WTC11 (cell line): ENCODE data around the gene CD34. TPM values are rescaled to one million over a fixed set of nuclear protein-coding genes. Genes with fewer than 3 reads are reported as not detected.

Experiments
- ATAC-seq: fragments of 200-7000 bp; cut with Tn5 transposase; 2 replicates; pipeline ENCODE4 v1.10.0; 2021; ENCODE audit warnings: mild to moderate bottlenecking, moderate library complexity
- CTCF ChIA-PET: fragments of 300-600 bp; sonication (Branson Sonifier 250); formaldehyde crosslinking; loops from one replicate; lab custom pipeline; 2021; ENCODE audit warnings: antibody characterized with exemption; lab: Charles Lee
- POLR2A ChIA-PET: fragments of 350-600 bp; sonication (Branson Sonifier 250); formaldehyde crosslinking; loops from one replicate; lab custom pipeline; 2021; ENCODE audit warnings: antibody characterized with exemption; lab: Charles Lee
- DNase-seq: peaks from one replicate; pipeline ENCODE4 v3.0.0; 2021; ENCODE audit warnings: low spot score
- H3K27ac Mint-ChIP-seq: 2 replicates; pipeline ENCODE4 v1.8.0; 2021; ENCODE audit warnings: mixed read lengths
- H3K27me3 Mint-ChIP-seq: 2 replicates; pipeline ENCODE4 v1.8.0; 2021; ENCODE audit warnings: low read depth, mild to moderate bottlenecking, moderate library complexity, mixed read lengths
- H3K36me3 Mint-ChIP-seq: 2 replicates; pipeline ENCODE4 v1.8.0; 2021; ENCODE audit warnings: mixed read lengths
- H3K4me1 Mint-ChIP-seq: 2 replicates; pipeline ENCODE4 v1.8.0; 2022; ENCODE audit warnings: mixed read lengths
- H3K4me3 Mint-ChIP-seq: 2 replicates; pipeline ENCODE4 v1.8.0; 2021; ENCODE audit warnings: mild to moderate bottlenecking, moderate library complexity, mixed read lengths
- H3K9me3 Mint-ChIP-seq: 2 replicates; pipeline ENCODE4 v1.8.0; 2021; ENCODE audit warnings: mixed read lengths
- ATF2 ChIP-seq: sonication (generic); formaldehyde crosslinking; IDR thresholded peaks from 2 replicates; pipeline ENCODE4 v1.8.1; 2022; ENCODE audit warnings: low read depth, missing genetic modification reagents, borderline replicate concordance
- CTCF ChIP-seq: fragments of 200-600 bp; IDR thresholded peaks from 2 replicates; pipeline ENCODE4 v1.8.0; 2022; ENCODE audit warnings: antibody characterized with exemption
- ELF4 ChIP-seq: sonication (generic); formaldehyde crosslinking; IDR thresholded peaks from 2 replicates; pipeline ENCODE4 v1.8.1; 2022; ENCODE audit warnings: low read depth, mild to moderate bottlenecking, moderate library complexity, missing genetic modification reagents
- FOXJ3 ChIP-seq: sonication (generic); formaldehyde crosslinking; IDR thresholded peaks from 2 replicates; pipeline ENCODE4 v1.9.0; 2021; ENCODE audit warnings: missing genetic modification reagents, mild to moderate bottlenecking, borderline replicate concordance
- FOXK1 ChIP-seq: sonication (generic); formaldehyde crosslinking; IDR thresholded peaks from 2 replicates; pipeline ENCODE4 v1.8.0; 2022; ENCODE audit warnings: mild to moderate bottlenecking, moderate library complexity, missing genetic modification reagents
- GRHL2 ChIP-seq: fragments of 250-450 bp; sonication (Bioruptor Pico); IDR thresholded peaks from 2 replicates; pipeline ENCODE4 v1.8.0; 2022; ENCODE audit warnings: mild to moderate bottlenecking, moderate library complexity; ENCODE audit not compliant: insufficient replicate concordance, severe bottlenecking
- HMGA2 ChIP-seq: fragments of 250-450 bp; sonication (Bioruptor Pico); IDR thresholded peaks from 2 replicates; pipeline ENCODE4 v1.4.0; 2021; ENCODE audit warnings: mild to moderate bottlenecking, moderate library complexity
- KAT7 ChIP-seq: sonication (generic); formaldehyde crosslinking; IDR thresholded peaks from 2 replicates; pipeline ENCODE4 v1.8.1; 2023; ENCODE audit warnings: missing genetic modification reagents, mild to moderate bottlenecking, borderline replicate concordance
- MYBL2 ChIP-seq: sonication (generic); formaldehyde crosslinking; IDR thresholded peaks from 2 replicates; pipeline ENCODE4 v1.8.1; 2023; ENCODE audit warnings: mild to moderate bottlenecking, moderate library complexity, missing genetic modification reagents
- NFE2L1 ChIP-seq: sonication (generic); formaldehyde crosslinking; IDR thresholded peaks from 2 replicates; pipeline ENCODE4 v1.8.1; 2023; ENCODE audit warnings: missing genetic modification reagents
- PRRX2 ChIP-seq: fragments of 250-450 bp; sonication (Bioruptor Pico); IDR thresholded peaks from 2 replicates; pipeline ENCODE4 v1.8.0; 2021; ENCODE audit warnings: mild to moderate bottlenecking
- SOX15 ChIP-seq: fragments of 250-450 bp; sonication (Bioruptor Pico); IDR thresholded peaks from 2 replicates; pipeline ENCODE4 v1.9.0; 2021; ENCODE audit warnings: mild to moderate bottlenecking
- TEAD1 ChIP-seq: sonication (generic); formaldehyde crosslinking; IDR thresholded peaks from 2 replicates; pipeline ENCODE4 v1.8.0; 2022; ENCODE audit warnings: mild to moderate bottlenecking, missing genetic modification reagents
- ZBTB21 ChIP-seq: sonication (generic); formaldehyde crosslinking; IDR thresholded peaks from 2 replicates; pipeline ENCODE4 v1.8.1; 2023; ENCODE audit warnings: mild to moderate bottlenecking, missing genetic modification reagents, borderline replicate concordance
- ZBTB43 ChIP-seq: sonication (generic); formaldehyde crosslinking; IDR thresholded peaks from 2 replicates; pipeline ENCODE4 v1.8.1; 2023; ENCODE audit warnings: mild to moderate bottlenecking, missing genetic modification reagents
- ZNF121 ChIP-seq: sonication (generic); formaldehyde crosslinking; IDR thresholded peaks from 2 replicates; pipeline ENCODE4 v1.8.0; 2023; ENCODE audit warnings: missing genetic modification reagents
- ZNF281 ChIP-seq: sonication (generic); formaldehyde crosslinking; IDR thresholded peaks from 2 replicates; pipeline ENCODE4 v1.8.0; 2023; ENCODE audit warnings: mild to moderate bottlenecking, missing genetic modification reagents
- ZNF396 ChIP-seq: fragments of 250-450 bp; sonication (Bioruptor Pico); IDR thresholded peaks from 2 replicates; pipeline ENCODE4 v1.8.0; 2021; ENCODE audit warnings: mild to moderate bottlenecking, moderate library complexity, borderline replicate concordance
- ZNF512 ChIP-seq: sonication (generic); formaldehyde crosslinking; IDR thresholded peaks from 2 replicates; pipeline ENCODE4 v1.8.1; 2022; ENCODE audit warnings: missing genetic modification reagents, borderline replicate concordance
- total RNA-seq: library from RNA; stranded (reverse); gene quantifications from 3 replicates; pipeline ENCODE4 v1.2.3, GENCODE V29; 2021

Gene CD34
- total RNA-seq, 1 experiment from 2014 or later: 0.35 TPM

- CTCF ChIA-PET: interaction anchor here (0.6 to 5.8 kb wide), 6 partner anchors 10 to 125 kb away, joined by 3 to 24 read pairs (median 4); no protein-coding TSS in a partner anchor
- TF ChIP-seq ZBTB43 (CRISPR knock-in tag) (no peak), NFE2L1 (CRISPR knock-in tag) (no peak), ELF4 (CRISPR knock-in tag) (no peak), PRRX2 (no peak), SOX15 (CRISPR knock-in tag) (no peak), ATF2 (CRISPR knock-in tag) (no peak), TEAD1 (no peak), FOXJ3 (CRISPR knock-in tag) (no peak), ZNF121 (no peak), MYBL2 (CRISPR knock-in tag) (no peak), GRHL2 (CRISPR knock-in tag) (no peak), ZNF396 (CRISPR knock-in tag) (no peak), FOXK1 (CRISPR knock-in tag) (no peak), ZNF512 (CRISPR knock-in tag) (no peak), HMGA2 (no peak), KAT7 (CRISPR knock-in tag) (no peak), CTCF (no peak), ZNF281 (CRISPR knock-in tag) (no peak), ZBTB21 (CRISPR knock-in tag) (no peak)
- H3K4me3 Mint-ChIP-seq: no peak overlapping the region
Observed at GRCh38 chr1:207839083-207839413, 71.9 kb downstream of the CD34 start.

More at GRCh38 chr1:207839083-207839413, 71.9 kb downstream of the CD34 start:
- DNase-seq (no peak), ATAC-seq (no peak)
- POLR2A ChIA-PET: no interaction called here
- no peak overlapping the region for H3K27ac Mint-ChIP-seq
- no peaks in the 10 kb centered on the region for H3K36me3 Mint-ChIP-seq
- no peaks in the 10 kb centered on the region for H3K9me3 Mint-ChIP-seq
- no peaks in the 10 kb centered on the region for H3K4me1 Mint-ChIP-seq
- H3K27me3 Mint-ChIP-seq: no peaks in the 10 kb centered on the region
